Lower leg skin (tissue), 3 donors: Measurements from ENCODE around the gene AVPI1.
"Not testable (repeated sequence)": the region's sequence is repeated elsewhere in the genome, so short reads cannot be mapped to it uniquely, and the experiment has no call there.

Experiments
- CTCF ChIP-seq, 3 donors: fragments of 450-650 bp; IDR thresholded peaks; one replicate each; pipeline ENCODE4 v1.5.1; 2016; ENCODE audit warnings: antibody characterized with exemption in 3 of 3, mild to moderate bottlenecking in 3 of 3, moderate library complexity in 2 of 3
- POLR2A ChIP-seq, 2 donors: fragments of 450-650 bp; IDR thresholded peaks; one replicate each; pipeline ENCODE4 v1.6.1; 2016 to 2017; ENCODE audit warnings: antibody characterized with exemption in 2 of 2, mild to moderate bottlenecking in 1 of 2, moderate library complexity in 1 of 2

DNA sequence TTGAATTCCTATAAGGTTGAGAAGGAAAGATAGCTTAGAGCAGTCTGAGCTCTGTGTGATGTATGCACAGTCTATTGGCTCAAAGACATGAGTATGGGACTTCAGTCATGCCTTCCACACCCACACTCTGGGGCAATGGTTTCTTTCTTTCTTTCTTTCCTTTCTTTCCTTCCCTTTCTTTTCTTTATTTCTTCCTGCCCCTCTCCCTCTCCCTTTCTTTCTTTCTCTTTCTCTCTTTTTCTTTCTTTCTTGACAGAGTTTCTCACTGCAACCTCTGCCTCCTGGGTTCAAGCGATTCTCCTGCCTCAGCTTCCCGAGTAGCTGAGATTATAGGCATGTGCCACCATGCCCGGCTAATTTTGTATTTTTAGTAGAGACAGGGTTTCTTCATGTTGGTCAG lies 48.0 kb downstream of the AVPI1 start:
- TF ChIP-seq CTCF, POLR2A (IDR thresholded peaks at IDR 0.05): not testable (repeated sequence)
